Measurements from ENCODE around the gene RRAS2.

The RRAS2 gene

GRCh38 chr11:14390669-14391068 is 31.7 kb upstream of the RRAS2 start:
- no peak for DNase-seq (ENCODE audit: low read depth)
- no peak for TF ChIP-seq CTCF (IDR thresholded peaks at IDR 0.05; ENCODE audit: control insufficient read depth, insufficient read depth, low read depth, low read length, missing control alignments)
- H3K4me3 ChIP-seq (ENCODE audit: control insufficient read depth, low read depth, low read length) = no peak overlapping the region

GRCh38 chr11:14388352-14388751 is 29.4 kb upstream of the RRAS2 start:
- no peak for TF ChIP-seq CTCF (IDR thresholded peaks at IDR 0.05; ENCODE audit: control insufficient read depth, insufficient read depth, low read depth, low read length, missing control alignments)
- no peak overlapping the region for H3K4me3 ChIP-seq (ENCODE audit: control insufficient read depth, low read depth, low read length)
- no peak for DNase-seq (ENCODE audit: low read depth)

- no peak overlapping the region for H3K4me3 ChIP-seq (ENCODE audit: control insufficient read depth, low read depth, low read length)
- peak; percentile 35 for DNase-seq (ENCODE audit: low read depth)
- no peak for TF ChIP-seq CTCF (IDR thresholded peaks at IDR 0.05; ENCODE audit: control insufficient read depth, insufficient read depth, low read depth, low read length, missing control alignments)
Measured at GRCh38 chr11:14386895-14387480, 28.0 kb upstream of the RRAS2 start.

GRCh38 chr11:14386081-14386480 is 27.1 kb upstream of the RRAS2 start:
- no peak for TF ChIP-seq CTCF (IDR thresholded peaks at IDR 0.05; ENCODE audit: control insufficient read depth, insufficient read depth, low read depth, low read length, missing control alignments)
- no peak for DNase-seq (ENCODE audit: low read depth)
- H3K4me3 ChIP-seq (ENCODE audit: control insufficient read depth, low read depth, low read length) = no peak overlapping the region

GRCh38 chr11:14384338-14384737 is 25.4 kb upstream of the RRAS2 start:
- TF ChIP-seq CTCF (IDR thresholded peaks at IDR 0.05; ENCODE audit: control insufficient read depth, insufficient read depth, low read depth, low read length, missing control alignments) = no peak
- no peak overlapping the region for H3K4me3 ChIP-seq (ENCODE audit: control insufficient read depth, low read depth, low read length)
- DNase-seq (ENCODE audit: low read depth) = peak; percentile 64

GRCh38 chr11:14381968-14382367 is 23.0 kb upstream of the RRAS2 start:
- H3K4me3 ChIP-seq (ENCODE audit: control insufficient read depth, low read depth, low read length) = no peak overlapping the region
- no peak for DNase-seq (ENCODE audit: low read depth)
- TF ChIP-seq CTCF (IDR thresholded peaks at IDR 0.05; ENCODE audit: control insufficient read depth, insufficient read depth, low read depth, low read length, missing control alignments) = no peak

All from AG09309 (cell line).